ENCODE data around the gene KCNQ1.

Gene KCNQ1

DNA sequence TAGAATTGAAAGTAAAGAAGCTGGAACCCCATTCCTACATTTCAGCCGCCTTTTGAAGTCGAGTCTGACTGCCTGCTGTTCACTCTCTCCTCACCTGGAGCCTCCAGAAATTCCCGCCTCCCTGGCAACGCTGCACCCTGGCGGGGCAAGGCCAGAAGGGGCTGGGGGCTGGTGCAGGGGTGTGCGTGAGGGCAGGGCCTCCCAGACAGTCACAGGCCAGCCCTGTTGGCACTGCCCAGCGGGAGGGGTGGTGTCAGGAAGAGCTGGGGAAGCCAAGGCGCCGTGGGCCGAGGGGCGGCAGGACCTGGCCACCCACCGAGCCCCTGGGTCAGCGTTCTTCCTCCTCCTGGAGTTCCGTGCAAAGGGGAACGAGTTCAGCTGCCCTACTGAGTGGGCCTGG, 131.7 kb downstream of the KCNQ1 start:
- DNase-seq (ENCODE audit: extremely low read depth, insufficient read length): no peak
- Histone ChIP-seq H3K4me3 (replicated peaks; ENCODE audit: low read depth, low read length) (no peak overlapping the region), H3K27me3 (replicated peaks; ENCODE audit: control insufficient read depth, insufficient read depth, low read length) (no peaks in the 10 kb centered on the region; the same call in 1 of the 2 replicates), H3K36me3 (ENCODE audit: control insufficient read depth, insufficient read depth, low read length) (no peaks in the 10 kb centered on the region)
- TF ChIP-seq, protein P1, sequence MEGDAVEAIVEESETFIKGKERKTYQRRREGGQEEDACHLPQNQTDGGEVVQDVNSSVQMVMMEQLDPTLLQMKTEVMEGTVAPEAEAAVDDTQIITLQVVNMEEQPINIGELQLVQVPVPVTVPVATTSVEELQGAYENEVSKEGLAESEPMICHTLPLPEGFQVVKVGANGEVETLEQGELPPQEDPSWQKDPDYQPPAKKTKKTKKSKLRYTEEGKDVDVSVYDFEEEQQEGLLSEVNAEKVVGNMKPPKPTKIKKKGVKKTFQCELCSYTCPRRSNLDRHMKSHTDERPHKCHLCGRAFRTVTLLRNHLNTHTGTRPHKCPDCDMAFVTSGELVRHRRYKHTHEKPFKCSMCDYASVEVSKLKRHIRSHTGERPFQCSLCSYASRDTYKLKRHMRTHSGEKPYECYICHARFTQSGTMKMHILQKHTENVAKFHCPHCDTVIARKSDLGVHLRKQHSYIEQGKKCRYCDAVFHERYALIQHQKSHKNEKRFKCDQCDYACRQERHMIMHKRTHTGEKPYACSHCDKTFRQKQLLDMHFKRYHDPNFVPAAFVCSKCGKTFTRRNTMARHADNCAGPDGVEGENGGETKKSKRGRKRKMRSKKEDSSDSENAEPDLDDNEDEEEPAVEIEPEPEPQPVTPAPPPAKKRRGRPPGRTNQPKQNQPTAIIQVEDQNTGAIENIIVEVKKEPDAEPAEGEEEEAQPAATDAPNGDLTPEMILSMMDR (IDR thresholded peaks at IDR 0.05; ENCODE audit: insufficient read depth, low read length, poor library complexity, severe bottlenecking): no peak

DNA sequence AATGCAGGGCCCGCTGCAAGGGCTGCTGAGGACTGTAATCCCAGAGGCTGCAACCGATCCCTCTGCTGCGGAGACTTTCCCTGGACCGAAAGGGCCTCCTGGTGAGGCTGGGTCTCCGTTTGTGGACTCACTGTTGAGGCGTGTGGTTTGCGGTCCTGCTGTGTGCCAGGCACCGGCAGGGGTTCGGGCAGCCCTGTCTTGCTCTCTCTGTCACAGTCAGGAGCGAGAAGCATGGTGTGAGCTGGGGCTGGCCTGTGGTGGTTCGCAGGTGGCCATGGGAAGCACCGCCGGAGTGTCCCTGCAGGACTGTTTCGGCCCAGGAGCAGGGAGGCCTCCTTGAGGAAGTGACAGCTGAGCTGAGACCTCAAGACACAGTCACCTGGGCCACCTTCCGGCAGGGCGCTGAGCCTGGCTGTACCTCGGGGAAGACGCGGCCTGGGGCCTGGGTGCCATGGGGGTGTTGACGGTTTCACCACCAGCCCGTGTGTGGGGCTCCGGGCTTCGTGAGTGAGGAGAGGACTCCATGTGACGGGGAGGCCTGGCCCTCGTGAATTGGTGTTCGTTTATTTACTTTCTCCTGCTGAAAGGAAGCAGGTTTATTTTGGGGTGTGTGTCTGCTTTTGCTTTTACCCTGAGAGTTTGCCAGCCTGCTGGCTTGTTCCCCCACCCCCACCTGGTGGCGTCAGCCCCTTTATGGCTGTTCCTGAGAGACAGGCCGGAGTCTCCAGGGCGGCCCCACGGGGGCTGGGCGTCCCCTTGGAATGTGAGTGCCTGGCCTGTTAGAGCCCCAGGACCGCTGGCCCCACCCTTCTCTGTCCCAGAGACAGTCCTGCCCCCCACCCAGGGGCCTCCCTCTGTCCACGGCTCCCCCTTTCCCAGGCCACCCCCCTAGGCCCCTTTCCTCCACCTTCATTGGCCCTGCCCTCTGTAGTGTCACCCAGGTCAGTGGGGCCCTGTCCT, 132.5 kb downstream of the KCNQ1 start:
- H3K4me3 ChIP-seq (replicated peaks; ENCODE audit: low read depth, low read length): no peak overlapping the region
- no peaks in the 10 kb centered on the region for H3K36me3 ChIP-seq (ENCODE audit: control insufficient read depth, insufficient read depth, low read length)
- TF ChIP-seq, protein P1 (IDR thresholded peaks at IDR 0.05; ENCODE audit: insufficient read depth, low read length, poor library complexity, severe bottlenecking): no peak
- no peak for DNase-seq (ENCODE audit: extremely low read depth, insufficient read length)
- no peaks in the 10 kb centered on the region; the same call in 1 of the 2 replicates for H3K27me3 ChIP-seq (replicated peaks; ENCODE audit: control insufficient read depth, insufficient read depth, low read length)

DNA sequence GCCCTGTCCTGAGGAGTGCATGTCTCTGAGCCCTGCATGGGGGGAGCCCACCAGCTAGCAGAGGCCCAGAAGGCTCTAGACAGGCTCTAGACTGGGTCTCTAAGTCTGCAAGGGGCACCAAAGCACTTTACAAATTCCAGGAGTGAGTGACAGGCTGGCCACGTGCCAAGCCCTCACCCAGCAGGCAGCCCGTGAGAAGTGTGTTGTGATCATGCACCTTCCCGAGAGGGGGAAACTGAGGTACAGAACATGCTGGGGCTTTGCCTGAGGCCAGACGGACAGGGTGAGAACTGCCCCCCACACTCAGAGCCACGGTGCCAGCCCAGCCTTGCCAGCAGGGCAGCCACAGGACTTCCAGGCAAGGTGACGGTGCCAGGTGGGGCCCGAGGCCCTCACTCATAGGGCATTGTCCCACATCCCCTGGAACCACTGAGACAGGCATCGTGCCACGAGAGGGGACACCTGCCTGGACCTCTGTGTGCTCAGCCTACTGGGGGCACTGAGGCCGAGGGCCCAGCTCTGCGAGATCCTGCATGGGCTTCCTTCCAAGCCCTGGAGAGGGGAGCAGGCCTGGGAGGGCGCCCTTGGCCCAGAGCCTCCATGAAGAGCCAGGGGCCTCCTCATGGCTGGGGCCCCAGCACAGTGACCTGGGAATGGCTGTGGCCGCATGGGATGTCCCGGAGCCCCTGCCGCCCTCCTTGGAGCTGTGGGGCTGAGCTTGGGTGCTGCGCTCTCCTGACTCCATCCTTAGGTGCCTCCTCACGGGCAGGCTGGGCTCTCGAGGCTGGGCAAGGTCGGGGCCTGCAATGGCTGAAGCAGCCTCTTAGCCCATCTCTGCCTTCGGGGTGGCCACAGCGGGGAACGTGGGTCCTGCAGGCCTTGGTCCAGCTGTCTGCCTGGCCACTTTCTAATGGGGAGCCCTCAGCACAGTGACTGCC, 133.5 kb downstream of the KCNQ1 start:
- DNase-seq (ENCODE audit: extremely low read depth, insufficient read length): no peak
- no peaks in the 10 kb centered on the region; the same call in 1 of the 2 replicates for H3K27me3 ChIP-seq (replicated peaks; ENCODE audit: control insufficient read depth, insufficient read depth, low read length)
- TF ChIP-seq, protein P1 (IDR thresholded peaks at IDR 0.05; ENCODE audit: insufficient read depth, low read length, poor library complexity, severe bottlenecking): no peak

DNA sequence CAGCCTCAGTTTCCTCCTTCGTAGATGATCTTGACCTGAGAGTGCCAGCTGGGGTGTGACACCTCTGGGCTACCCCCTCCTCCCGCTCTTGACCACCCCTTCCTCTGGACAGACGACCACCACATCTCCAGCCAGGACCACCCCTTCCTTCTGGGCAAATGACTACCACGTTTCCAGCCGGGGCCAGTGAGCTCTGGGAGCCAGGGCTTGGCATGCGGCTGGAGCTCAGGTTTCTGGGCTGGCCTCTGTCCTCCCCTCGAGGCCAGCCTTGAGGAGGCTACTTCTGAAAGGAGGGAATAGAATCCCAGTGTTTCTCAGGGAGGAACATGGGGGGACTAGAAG, 134.1 kb downstream of the KCNQ1 start:
- Histone ChIP-seq H3K4me3 (replicated peaks; ENCODE audit: low read depth, low read length) (no peak overlapping the region), H3K36me3 (ENCODE audit: control insufficient read depth, insufficient read depth, low read length) (no peaks in the 10 kb centered on the region), H3K27me3 (replicated peaks; ENCODE audit: control insufficient read depth, insufficient read depth, low read length) (no peaks in the 10 kb centered on the region; the same call in 1 of the 2 replicates)
- TF ChIP-seq, protein P1 (IDR thresholded peaks at IDR 0.05; ENCODE audit: insufficient read depth, low read length, poor library complexity, severe bottlenecking): no peak
- DNase-seq (ENCODE audit: extremely low read depth, insufficient read length): no peak

More for the DNA sequence above, 133.5 kb downstream of the KCNQ1 start:
- H3K36me3 ChIP-seq (ENCODE audit: control insufficient read depth, insufficient read depth, low read length): no peaks in the 10 kb centered on the region
- H3K4me3 ChIP-seq (replicated peaks; ENCODE audit: low read depth, low read length): no peak overlapping the region

DNA sequence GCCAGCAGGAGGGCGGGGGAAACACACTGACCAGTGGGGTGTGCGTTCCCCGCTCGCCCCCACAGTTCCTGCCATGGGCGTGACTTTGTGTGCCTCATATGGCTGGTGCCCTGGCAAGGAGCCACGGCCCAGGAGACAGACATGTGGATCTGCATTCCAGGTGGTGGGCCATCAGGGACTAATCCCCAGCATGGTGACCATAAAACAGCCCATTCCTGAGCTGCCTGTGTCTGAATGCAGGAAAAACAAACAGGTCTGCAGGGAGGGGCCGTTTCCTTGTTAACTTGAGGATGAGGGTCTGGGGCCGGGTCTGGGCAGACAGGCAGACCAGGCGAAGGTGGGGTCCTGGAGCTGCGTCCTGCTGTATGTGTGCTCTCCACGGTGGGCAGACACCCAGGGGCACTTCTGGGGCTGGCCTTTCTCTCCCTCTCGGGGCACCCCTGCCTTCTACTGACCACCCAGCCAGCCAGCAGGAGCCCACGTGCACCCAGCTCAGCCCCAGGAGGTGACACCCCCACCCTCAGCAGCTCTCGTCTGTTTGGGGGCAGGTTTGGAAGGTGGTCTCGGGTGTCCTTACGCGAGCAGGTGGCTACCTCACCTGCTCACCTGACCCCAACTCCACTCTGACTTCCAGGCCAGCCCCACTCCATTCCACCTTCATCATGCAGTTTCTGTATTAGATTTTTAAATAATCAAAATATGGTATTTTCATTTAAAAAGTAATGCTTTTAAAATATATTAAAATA, 134.7 kb downstream of the KCNQ1 start:
- no peak for DNase-seq (ENCODE audit: extremely low read depth, insufficient read length)
- Histone ChIP-seq H3K4me3 (replicated peaks; ENCODE audit: low read depth, low read length) (no peak overlapping the region), H3K36me3 (ENCODE audit: control insufficient read depth, insufficient read depth, low read length) (no peaks in the 10 kb centered on the region), H3K27me3 (replicated peaks; ENCODE audit: control insufficient read depth, insufficient read depth, low read length) (no peaks in the 10 kb centered on the region; the same call in 1 of the 2 replicates)
- TF ChIP-seq, protein P1 (IDR thresholded peaks at IDR 0.05; ENCODE audit: insufficient read depth, low read length, poor library complexity, severe bottlenecking): no peak

Data from GM06990 (cell line).